HG02938 (cell line): Measurements from ENCODE around the gene ANK3.

ENCODE experiments used
- ATAC-seq: cut with Tn5 transposase; IDR thresholded peaks from one replicate; pipeline ENCODE4 v1.9.1; 2021; ENCODE audit warnings: mild to moderate bottlenecking, moderate library complexity; ENCODE audit not compliant: unreplicated experiment

ANK3 gene

GRCh38 chr10:60144099-60144498 lies 245.6 kb downstream of the ANK3 start:
- no peak for ATAC-seq

DNA sequence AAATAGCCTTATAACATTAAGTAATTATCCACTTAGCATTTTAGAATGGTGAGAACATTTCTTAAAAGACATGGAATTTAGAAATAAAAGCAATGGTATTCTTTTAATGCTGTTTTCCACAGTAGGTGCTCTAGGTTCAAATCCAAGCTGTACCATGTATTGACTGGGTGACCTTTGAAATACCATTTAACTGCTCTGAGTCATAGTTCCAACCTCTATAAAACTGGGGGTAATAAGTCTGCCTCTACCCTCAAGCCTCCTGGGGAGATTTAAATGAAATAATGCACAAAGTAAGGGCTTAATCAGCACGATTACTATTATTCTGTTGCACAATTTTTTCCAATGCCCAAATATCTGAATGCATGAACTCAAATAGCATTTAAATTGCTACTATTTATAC lies 246.9 kb downstream of the ANK3 start:
- ATAC-seq = no peak

DNA sequence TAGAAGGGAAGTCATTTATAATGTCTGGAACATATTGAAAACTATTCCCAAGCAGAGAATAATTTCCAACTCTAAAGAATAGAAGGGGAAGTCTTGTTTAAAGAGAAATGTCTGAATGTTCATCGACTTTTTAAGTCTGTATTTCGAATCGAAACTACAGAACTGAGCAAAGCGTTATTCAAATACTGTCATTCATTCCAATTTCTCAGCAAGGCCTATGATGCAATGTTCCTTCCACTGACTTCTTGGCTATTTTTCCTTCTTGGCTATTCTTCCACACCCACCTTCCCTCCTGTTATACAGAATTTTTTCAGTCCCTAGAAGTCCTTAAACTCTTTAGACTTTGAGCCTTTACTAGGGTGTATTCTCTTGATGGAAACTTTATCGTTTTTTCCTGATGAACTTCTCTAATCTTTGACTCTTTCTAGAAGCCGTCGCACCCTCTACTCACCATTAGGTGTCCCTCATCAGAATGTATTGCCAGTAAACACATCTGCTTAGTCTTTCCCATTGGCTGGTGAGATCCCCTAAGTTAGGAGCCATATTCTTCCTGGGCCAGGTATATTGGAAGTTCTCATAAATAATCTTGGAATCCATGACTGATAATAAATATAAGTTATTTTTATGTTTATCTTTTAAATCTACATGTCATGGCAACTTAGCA lies 247.6 kb downstream of the ANK3 start:
- ATAC-seq = no peak

DNA sequence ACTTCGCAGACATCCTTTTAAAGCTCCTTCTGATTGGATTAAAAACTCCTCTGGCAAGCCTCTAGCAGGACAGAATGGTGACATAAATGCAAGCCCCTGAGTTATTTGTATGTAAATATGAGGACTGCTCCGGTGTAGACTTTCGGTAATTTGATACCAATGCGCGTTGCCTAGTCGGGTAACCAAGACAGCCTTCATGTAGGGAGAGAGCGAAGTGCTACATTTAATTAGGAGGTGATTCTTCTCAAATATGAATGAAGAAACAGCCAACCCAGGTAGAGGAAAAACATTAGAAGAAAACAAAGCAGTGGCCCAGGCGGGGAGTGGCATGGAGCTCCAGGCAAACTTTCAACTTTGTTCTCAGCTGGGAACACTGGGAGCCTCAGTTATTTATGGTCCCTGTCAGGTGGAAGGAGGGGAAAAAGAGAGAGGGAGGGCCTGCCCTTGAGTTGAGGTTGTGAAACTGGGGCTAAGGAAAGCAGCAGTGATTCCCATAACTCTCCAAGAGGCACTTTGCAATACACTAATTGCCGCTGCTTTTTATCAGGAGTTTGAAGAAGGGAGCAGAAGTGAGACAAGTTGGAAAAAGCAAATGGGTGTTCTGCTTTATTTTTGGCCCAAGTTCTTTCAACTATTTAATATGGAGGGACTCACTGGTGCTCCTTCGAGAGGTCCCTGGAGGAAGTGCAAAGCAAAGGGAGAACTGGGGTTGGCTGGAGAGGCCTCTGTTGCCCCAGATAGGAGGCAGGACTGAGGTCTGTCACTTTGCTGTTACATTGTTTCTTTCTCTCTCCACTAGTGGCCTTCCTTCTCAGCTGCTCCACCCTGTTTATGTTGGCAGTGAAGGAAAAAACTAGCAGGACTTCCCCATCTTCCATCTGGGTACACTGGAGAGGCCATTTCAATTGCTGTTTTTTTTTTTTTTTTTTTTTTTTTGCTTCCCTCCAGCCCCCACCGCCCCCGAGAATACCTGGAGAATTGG lies 248.7 kb downstream of the ANK3 start:
- ATAC-seq = no peak

GRCh38 chr10:60139798-60140566 lies 249.7 kb downstream of the ANK3 start:
- no peak for ATAC-seq

DNA sequence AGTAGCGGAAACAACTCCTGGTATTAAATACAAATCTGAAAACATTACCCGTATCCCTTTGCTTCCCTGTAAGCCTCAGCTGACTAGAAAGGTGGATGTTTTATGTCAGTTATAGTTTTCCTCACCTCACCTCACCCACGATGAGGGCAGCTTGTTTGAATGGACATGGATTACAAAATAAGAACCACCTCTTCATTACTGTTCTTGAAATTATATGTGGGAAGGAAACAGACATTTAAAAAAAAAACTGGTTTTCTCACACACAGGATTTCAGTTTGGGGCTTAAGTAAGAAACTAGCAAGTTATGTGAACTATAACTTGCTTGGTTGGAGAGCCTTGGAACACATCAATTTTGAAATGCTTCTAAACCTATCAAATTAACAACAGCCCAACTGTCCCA lies 250.4 kb downstream of the ANK3 start:
- ATAC-seq = no peak

DNA sequence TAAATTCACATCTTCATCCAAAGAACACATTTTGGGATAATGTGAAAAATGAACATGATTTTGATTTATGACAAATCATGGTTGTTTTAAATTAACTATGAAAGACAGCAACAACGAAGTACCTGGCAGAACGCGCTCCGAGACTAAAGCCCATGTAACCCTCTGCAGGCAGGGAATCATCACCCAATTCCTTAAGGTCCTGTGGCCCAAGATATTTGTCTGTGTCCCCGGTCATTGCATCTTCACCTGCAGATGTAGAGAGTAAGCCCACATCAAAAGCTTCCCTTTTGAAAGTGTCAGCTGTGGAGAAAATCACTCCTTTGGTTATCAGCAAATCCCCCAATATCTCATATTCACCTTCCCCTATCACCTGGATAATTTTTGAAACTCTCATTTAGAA lies 250.8 kb downstream of the ANK3 start:
- no peak for ATAC-seq

GRCh38 chr10:60138026-60138425 lies 251.6 kb downstream of the ANK3 start:
- no peak for ATAC-seq

DNA sequence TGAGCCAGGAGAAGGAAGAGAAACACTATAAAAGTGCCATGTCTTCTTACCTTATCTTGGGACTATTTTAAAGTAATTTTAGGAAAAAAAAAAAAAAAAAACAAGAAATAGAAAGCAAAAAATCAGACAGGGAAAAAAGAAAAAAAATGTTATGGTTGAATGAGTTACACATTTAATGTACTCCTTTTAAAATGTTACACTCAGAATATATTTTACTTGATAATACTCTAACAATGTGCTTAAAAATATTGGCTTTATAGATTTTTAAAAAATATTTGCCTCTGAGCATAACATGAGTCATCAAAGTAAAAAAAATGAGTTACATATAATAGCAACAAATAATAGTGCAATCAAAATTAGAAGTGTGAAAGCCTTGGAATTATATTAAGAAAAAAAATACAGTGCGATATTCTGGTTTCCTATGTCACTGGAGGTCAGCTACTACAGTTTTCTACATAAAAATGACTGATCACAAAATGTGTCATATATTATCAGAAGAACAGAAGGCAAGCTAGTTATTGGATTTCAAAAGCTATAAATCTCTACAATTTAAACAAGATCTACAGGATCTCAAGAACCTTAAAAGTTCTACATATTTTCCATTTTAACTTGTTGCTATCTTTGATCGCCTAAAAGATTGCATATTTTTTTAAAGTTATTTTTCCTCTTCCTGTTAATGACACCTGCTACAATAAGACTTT lies 252.2 kb downstream of the ANK3 start:
- no peak for ATAC-seq

- ATAC-seq = peak; percentile 50
Measured at GRCh38 chr10:60135020-60135419, 254.7 kb downstream of the ANK3 start.

DNA sequence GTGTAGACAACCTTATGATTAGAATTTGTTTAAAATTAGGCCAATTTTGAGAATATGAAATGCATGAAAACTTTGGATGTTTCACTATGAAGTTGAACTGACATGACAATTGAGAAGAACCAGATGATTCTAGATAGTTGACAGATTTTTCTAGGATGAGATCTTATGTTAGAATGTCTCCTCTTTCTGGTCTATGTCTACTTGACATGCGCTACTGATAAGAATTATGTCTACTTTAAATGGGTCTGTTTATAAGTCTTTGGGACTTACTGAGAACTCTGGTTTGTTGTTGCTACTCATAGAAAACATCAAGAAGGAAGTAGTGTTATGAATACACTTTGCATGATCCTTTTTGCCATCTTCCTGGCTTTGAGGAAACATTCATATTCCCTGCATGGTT lies 255.1 kb downstream of the ANK3 start:
- ATAC-seq = no peak

DNA sequence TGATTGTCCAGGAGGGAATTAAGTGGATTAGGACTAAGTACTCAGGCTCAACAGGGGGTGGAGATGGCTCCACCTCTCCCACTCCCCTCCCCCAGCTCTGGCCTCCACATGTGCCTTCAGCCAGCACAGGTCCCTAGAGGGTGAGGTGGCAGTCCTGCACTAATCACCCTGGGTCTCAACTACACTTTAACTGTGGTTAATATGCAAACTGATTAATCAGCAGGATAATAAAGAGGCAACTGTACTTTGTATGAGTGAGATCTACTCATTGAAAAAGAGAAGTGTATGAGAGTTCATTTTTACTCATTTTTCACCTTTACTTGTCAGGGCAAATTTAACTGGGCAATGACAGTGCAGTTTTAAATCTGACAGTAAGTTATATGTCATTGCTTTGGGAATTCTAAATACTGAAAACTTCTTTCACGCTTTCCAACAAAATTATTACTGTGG lies 259.5 kb downstream of the ANK3 start:
- no peak for ATAC-seq

GRCh38 chr10:60125895-60126294 lies 263.8 kb downstream of the ANK3 start:
- no peak for ATAC-seq

DNA sequence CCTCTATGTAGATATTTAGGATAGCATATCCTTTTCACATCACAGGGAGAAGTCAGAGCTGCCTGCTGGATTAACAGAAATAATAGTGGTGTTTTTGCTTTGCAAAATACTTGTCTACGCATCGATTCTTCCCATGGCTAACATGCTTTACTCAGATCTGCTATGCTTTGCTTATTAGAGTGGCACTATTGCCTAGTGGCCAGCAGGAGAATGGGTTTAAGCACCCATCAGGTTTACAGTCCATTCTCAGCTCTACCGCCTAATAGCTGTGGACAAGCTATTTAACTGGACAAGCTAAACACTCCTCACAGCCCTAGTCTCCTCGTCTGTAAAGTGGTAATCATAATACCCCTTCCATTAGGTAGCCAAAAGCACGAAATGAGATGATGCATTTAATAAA lies 265.1 kb downstream of the ANK3 start:
- ATAC-seq = no peak

DNA sequence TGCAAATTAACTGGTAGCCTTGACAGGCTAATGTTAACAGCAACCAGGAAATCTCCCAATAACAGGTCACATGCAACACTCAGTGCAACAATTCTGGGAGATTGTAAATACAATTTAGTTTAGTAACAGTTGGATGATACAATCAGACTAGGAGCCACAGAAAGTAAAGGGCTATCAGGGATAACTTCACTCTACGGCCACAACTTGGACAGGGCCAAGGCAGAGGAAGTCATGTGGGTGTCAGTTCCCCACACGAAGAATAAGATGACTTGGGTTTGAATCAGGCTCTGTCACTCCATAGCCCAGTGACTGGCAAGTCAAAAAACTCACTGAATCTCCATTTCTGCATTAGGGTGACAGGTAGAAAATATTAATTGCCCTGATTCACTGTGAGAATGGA lies 266.0 kb downstream of the ANK3 start:
- ATAC-seq = no peak

DNA sequence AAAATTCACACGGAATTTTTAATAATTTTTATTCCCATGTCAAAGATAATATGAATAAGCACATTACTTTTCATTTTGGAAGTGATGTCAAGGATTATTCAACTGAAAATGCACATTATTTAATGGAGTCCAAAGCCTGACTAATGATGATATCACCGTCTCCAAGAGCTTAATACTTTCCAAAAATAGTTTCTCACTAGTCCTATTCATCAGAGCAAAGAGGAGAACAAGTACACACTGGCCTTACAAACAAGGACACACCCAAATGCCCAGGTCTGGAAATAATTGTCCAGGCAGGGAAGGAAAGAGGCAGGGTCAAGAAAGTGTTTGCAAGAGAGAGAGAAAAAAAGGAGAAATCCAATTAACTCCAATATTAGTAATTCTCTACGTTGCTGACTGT lies 266.5 kb downstream of the ANK3 start:
- ATAC-seq = no peak

- ATAC-seq = no peak
Measured at GRCh38 chr10:60122190-60122589, 267.5 kb downstream of the ANK3 start.

- peak; percentile 72 for ATAC-seq
Measured at GRCh38 chr10:60114765-60115586, 274.7 kb downstream of the ANK3 start.

DNA sequence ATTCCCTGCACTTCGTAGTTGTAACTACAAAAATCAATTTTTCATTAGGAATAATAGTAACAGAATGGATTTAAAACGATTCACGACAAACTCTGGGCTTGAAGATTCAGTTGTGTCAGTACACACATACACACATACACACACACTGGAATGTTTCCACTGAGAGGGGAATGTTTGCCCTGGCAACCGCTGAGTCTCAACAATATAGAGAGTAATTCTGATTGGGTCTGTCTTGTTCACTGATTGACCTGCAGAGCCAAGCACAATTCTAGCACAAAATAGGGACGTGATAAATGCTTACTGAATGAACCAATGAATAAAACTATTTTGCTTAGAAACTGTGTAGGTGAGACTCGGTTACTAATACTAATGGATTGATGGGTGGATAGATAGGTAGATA lies 278.9 kb downstream of the ANK3 start:
- ATAC-seq = no peak
